Stimulated activated naive CD8-positive, alpha-beta T cell treated with anti-CD3 and anti-CD28 coated beads, Interleukin-15, Interleukin-2, amounts not matched to agents 100 U/mL and 50 U/mL, for 24 hours (primary cell): ENCODE data around the gene SPATA9.
A peak's percentile ranks its signal among the peaks of the same experiment; 100 is the strongest.

ENCODE experiments used
- ATAC-seq: fragments of 150-1000 bp; cut with Tn5 transposase; one replicate; pipeline ENCODE4 v1.10.0; 2021
- DNase-seq: peaks from one replicate; pipeline ENCODE4 v3.0.0; 2021

The SPATA9 gene

DNA sequence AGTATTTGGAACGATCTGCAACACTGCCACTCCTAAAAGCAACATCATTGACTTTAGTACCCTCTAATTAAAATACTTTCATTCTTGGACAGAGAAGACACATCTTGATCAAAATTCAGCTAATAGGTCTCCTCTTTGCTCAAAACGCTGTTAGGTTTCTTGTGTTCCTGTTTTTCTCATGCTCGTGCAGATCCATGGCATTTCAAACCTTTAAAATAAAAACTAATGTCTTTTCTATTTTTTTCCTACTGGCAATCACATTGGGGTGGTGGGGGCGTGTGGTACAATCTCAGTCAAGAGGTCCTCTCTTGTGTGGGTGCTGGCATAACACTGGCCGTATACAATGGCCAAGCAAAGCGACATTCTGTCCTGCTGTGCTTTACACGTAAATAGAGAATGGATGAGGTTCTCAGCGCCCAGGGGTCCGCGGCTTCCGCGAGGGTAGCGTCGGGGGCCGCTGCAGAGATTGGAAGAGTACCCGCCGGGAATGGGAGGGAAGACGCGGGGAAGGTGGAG, 63.2 kb downstream of the SPATA9 start:
- DNase-seq (peak; percentile 11), ATAC-seq (no peak)

DNA sequence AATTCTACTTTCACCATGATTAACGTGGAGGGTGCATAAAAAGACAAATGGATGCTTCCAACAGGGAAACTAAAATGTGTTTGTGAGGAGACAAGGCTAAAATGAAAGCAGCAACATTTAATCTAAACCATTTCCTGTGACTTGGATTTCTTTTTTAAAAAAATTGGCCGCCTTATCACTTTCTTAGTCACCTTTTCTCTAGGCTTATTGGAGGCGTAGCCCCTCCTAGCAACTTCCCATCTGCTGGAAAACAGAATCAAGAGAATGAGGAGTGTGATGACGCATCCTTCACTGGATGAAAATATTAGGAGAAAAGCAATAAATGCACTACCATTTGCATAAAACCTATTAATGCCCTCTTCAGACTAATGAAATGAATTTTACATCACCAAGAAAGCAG, 63.7 kb downstream of the SPATA9 start:
- DNase-seq (no peak), ATAC-seq (no peak)

DNA sequence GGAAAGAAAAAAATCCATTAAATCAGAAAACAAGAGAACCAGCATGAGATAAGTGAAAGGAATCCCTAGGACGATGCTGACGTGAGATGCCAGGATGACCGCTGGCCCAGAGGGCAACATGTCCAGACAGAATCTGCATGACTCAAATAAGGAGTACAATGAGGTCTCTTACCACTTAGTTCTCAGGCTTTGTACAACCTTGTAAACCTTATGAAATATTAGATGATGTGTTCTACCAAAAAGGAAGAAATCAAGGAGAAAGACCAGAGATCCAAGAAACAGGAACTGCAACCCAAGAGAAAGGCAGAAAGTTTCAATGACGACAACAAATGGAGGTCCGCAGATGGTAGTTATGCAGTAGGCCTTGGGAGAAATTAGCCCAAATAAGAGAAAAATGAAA, 65.7 kb downstream of the SPATA9 start:
- DNase-seq = no peak
- no peak for ATAC-seq

DNA sequence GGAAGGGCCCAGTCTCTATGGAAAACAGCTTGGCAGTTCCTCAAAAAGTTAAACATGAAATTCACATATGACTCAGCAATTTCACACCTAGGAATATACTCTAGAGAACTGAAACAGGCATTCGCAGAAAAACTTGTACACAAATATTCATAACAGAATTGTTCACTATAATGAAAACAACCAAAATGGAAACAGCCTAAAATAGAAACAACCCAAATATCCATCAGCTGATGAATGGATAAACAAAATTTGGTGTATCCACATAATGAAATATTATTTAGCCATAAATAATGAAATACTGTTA, 67.7 kb downstream of the SPATA9 start:
- DNase-seq (no peak), ATAC-seq (no peak)

DNA sequence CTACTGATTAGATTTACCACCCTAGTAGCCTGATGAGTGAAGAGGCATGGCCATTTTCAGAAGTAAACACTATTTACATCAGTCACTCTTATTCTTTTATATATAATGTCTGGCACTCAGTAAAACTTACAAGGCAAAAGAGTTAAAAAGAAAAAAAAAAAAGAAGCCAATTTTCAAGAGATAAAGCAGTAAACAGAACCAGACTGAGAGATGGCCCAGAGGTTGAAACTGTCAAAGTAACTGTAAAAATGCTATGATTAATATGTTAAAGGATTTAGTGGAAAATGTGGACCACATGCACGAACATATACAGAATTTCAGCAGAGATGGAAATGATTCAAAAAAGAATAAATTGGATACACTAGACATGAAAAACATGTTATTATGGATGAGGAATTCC, 69.3 kb downstream of the SPATA9 start:
- ATAC-seq = no peak
- DNase-seq = no peak

DNA sequence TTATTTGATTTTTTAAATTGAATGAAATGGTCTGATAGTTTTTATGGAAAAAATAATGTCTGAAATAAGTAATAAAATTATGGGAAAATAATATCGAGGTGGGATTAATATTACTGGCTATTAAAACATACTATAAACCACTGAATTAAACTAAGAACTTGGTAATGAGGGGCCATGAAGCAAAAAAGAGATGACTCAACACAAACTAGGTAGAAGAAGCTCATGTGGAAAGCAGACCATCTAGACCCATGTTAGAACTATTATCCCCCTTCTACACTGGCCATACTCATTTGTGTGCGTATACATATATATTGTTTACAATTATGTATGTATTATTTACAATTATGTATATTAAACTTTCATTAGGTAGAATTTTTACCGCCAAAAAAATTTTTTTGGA, 71.4 kb downstream of the SPATA9 start:
- DNase-seq (no peak), ATAC-seq (no peak)

DNA sequence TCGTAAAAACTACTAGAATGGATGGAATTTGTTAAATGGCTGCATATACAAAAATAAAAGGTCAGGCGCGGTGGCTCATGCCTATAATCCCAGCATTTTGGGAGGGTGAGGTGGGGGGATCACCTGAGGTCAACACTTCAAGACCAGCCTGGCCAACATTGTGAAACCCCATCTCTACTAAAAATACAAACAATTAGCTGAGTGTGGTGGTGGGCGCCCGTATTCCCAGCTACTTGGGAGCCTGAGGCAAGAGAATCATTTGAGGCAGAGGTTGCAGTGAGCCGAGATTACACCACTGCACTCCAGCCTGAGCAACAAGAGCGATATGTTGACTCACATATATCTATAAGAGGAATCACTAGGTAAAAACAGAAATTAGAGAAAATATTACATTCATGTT, 72.2 kb downstream of the SPATA9 start:
- no peak for ATAC-seq
- no peak for DNase-seq

DNA sequence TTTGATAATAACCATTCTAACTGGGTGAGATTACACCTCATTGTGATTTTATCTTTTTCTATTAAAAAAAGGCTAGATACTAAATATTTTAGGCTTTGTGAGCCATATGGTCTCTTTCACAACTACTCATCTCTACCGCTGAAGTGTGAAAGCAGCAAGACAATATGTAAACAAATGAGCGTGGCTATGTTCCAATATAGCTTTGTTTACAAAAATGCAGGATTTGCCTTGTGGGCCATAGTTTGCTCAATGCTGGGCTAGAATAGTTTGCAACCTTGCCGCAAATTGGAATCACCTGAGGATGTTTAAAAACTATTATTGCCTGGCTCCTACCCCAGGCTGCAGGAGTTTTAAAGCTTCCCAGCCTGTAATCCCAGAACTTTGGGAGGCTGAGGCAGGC, 73.1 kb downstream of the SPATA9 start:
- no peak for ATAC-seq
- no peak for DNase-seq
